ENCODE results near the gene AOC2.
"Not testable (repeated sequence)": the region's sequence is repeated elsewhere in the genome, so short reads cannot be mapped to it uniquely, and the experiment has no call there.

Gene AOC2

GRCh38 chr17:42832934-42833766 lies 11.2 kb upstream of the AOC2 start, which contains the start of gene PSME3:
PSME3 (plus strand) TSS chr17:42833397; CDS start chr17:42833632, 235 bp downstream.
- DNase-seq (ENCODE audit: low spot score) = peak; percentile 90

GRCh38 chr17:42833767-42834422 lies 10.5 kb upstream of the AOC2 start:
- peak; percentile 22 for DNase-seq (ENCODE audit: low spot score)

GRCh38 chr17:42835732-42836131 lies 8.6 kb upstream of the AOC2 start:
- DNase-seq (ENCODE audit: low spot score) = no peak

GRCh38 chr17:42841975-42842685 lies 2.2 kb upstream of the AOC2 start:
- DNase-seq (ENCODE audit: low spot score) = no peak

GRCh38 chr17:42843358-42843934 lies 934 bp upstream of the AOC2 start:
- peak; percentile 68 for DNase-seq (ENCODE audit: low spot score)

GRCh38 chr17:42844761-42845555 lies 578 bp downstream of the AOC2 start:
- no peak for DNase-seq (ENCODE audit: low spot score)

- no peak for DNase-seq (ENCODE audit: low spot score)
Observed at GRCh38 chr17:42845556-42845917, 1.2 kb downstream of the AOC2 start.

- no peak for DNase-seq (ENCODE audit: low spot score)
Observed at GRCh38 chr17:42845918-42846593, 1.7 kb downstream of the AOC2 start.

- peak; percentile 26 for DNase-seq (ENCODE audit: low spot score)
Observed at GRCh38 chr17:42846594-42847280, 2.4 kb downstream of the AOC2 start.

- DNase-seq (ENCODE audit: low spot score) = no peak
Observed at GRCh38 chr17:42848093-42848492, 3.7 kb downstream of the AOC2 start.

GRCh38 chr17:42849031-42849430 lies 4.7 kb downstream of the AOC2 start:
- no peak for DNase-seq (ENCODE audit: low spot score)

- DNase-seq (ENCODE audit: low spot score) = no peak
Observed at GRCh38 chr17:42849451-42850181, 5.2 kb downstream of the AOC2 start.

GRCh38 chr17:42850954-42851353 lies 6.6 kb downstream of the AOC2 start, which contains the start of gene AOC3:
AOC3 (plus strand) TSS chr17:42851199; CDS start chr17:42851344, 145 bp downstream.
- no peak for DNase-seq (ENCODE audit: low spot score)

GRCh38 chr17:42851371-42852240 lies 7.2 kb downstream of the AOC2 start:
- DNase-seq (ENCODE audit: low spot score) = not testable (repeated sequence)

- no peak for DNase-seq (ENCODE audit: low spot score)
Observed at GRCh38 chr17:42852351-42852750, 8.0 kb downstream of the AOC2 start.

- no peak for DNase-seq (ENCODE audit: low spot score)
Observed at GRCh38 chr17:42853004-42853403, 8.6 kb downstream of the AOC2 start.

GRCh38 chr17:42853597-42853967 lies 9.2 kb downstream of the AOC2 start:
- no peak for DNase-seq (ENCODE audit: low spot score)

- no peak for DNase-seq (ENCODE audit: low spot score)
Observed at GRCh38 chr17:42853968-42854790, 9.8 kb downstream of the AOC2 start.
